Activated CD4-positive, alpha-beta T cell treated with anti-CD3 and anti-CD28 coated beads, Interleukin-2, Interleukin-4, amounts not matched to agents 100 ng/mL and 50 ng/mL, durations not matched to agents 16 hours and 8 hours (primary cell): ENCODE results near the gene C19orf12.

ENCODE experiments used
- DNase-seq: peaks from one replicate; pipeline ENCODE4 v3.0.0-alpha.2; 2020; ENCODE audit warnings: low spot score

The C19orf12 gene

GRCh38 chr19:29662604-29663404, 52.3 kb downstream of the C19orf12 start:
- DNase-seq: peak; percentile 58

GRCh38 chr19:29662278-29662603, 52.8 kb downstream of the C19orf12 start:
- DNase-seq: no peak

GRCh38 chr19:29660835-29661234, 54.2 kb downstream of the C19orf12 start:
- DNase-seq: no peak

- DNase-seq: no peak
Measured at GRCh38 chr19:29658221-29658991, 56.7 kb downstream of the C19orf12 start.

GRCh38 chr19:29655648-29656335, 59.3 kb downstream of the C19orf12 start:
- no peak for DNase-seq

GRCh38 chr19:29653398-29653797, 61.7 kb downstream of the C19orf12 start:
- no peak for DNase-seq

GRCh38 chr19:29651622-29652394, 63.3 kb downstream of the C19orf12 start:
- DNase-seq: no peak

GRCh38 chr19:29650772-29651387, 64.2 kb downstream of the C19orf12 start:
- no peak for DNase-seq
